ENCODE data around the gene VSIG10.

Gene VSIG10

GRCh38 chr12:118015306-118015705 lies 88.5 kb downstream of the VSIG10 start:
- no peak for DNase-seq
- no peak for TF ChIP-seq CTCF (IDR thresholded peaks at IDR 0.05; ENCODE audit: low read depth, low read length, missing control alignments)
- in situ Hi-C loops (cut with HindIII; ENCODE audit: low pct_ligation_motif_present, low sequenced_read_pairs), result no loop called here
- Histone ChIP-seq H3K36me3 (replicated peaks) (no peaks in the 10 kb centered on the region), H3K27ac (no peak overlapping the region), H3K27me3 (replicated peaks) (no peaks in the 10 kb centered on the region), H3K4me3 (ENCODE audit: low read depth, low read length) (no peak overlapping the region)

Measured in brain microvascular endothelial cell (primary cell).